ENCODE results near the gene SHISAL2B.

Gene SHISAL2B

GRCh38 chr5:64670277-64670676 is 20.0 kb upstream of the SHISAL2B start:
- H4K91ac ChIP-seq (ENCODE audit: low read depth, low read length) = no peak overlapping the region
- H4K12ac ChIP-seq (ENCODE audit: low read depth, low read length) = no peak overlapping the region
- H3K4me2 ChIP-seq (ENCODE audit: low read length) = no peak overlapping the region
- H3K14ac ChIP-seq (ENCODE audit: low read length) = no peak overlapping the region
- H3K4ac ChIP-seq (ENCODE audit: low read depth, low read length) = no peak overlapping the region
- no peak for DNase-seq
- no peaks in the 10 kb centered on the region for H3K79me2 ChIP-seq (ENCODE audit: control insufficient read depth, insufficient read depth, low read length, poor library complexity)
- H2BK5ac ChIP-seq (ENCODE audit: low read depth, low read length, poor library complexity) = no peak overlapping the region
- no peak overlapping the region for H2BK12ac ChIP-seq (ENCODE audit: low read length)
- H3K27ac ChIP-seq (ENCODE audit: low read depth, low read length) = no peak overlapping the region
- no peak overlapping the region for H2BK120ac ChIP-seq (ENCODE audit: insufficient read depth, low read length, poor library complexity)
- no peak overlapping the region for H4K8ac ChIP-seq (ENCODE audit: low read depth, low read length)
- H3K36me3 ChIP-seq (ENCODE audit: control insufficient read depth in 1 of 2, insufficient read depth in 2 of 2, low read length in 2 of 2) = no peaks in the 10 kb centered on the region
- no peak overlapping the region for H3K23ac ChIP-seq (ENCODE audit: low read length)
- no peaks in the 10 kb centered on the region for H3K79me1 ChIP-seq (ENCODE audit: low read length)
- no peaks in the 10 kb centered on the region for H3K9me3 ChIP-seq (ENCODE audit: insufficient read depth, low read depth, low read length)
- H3K9ac ChIP-seq (ENCODE audit: low read length) = no peak overlapping the region
- no peak overlapping the region for H3K4me3 ChIP-seq (ENCODE audit: low read depth, low read length)
- H3K27me3 ChIP-seq (ENCODE audit: insufficient read depth, low read length) = no peaks in the 10 kb centered on the region
- H3K4me1 ChIP-seq (ENCODE audit: control insufficient read depth in 1 of 2, insufficient read depth in 2 of 2, low read length in 2 of 2) = no peaks in the 10 kb centered on the region
- no peak overlapping the region for H2AK5ac ChIP-seq (ENCODE audit: low read length)
- WGBS (ENCODE audit: extremely low coverage, insufficient coverage, insufficient read length) = no CpG with 5 or more reads among the region's 1 CpG
- no peak overlapping the region for H2AFZ ChIP-seq (ENCODE audit: insufficient read depth, low read length, poor library complexity)
- H3K18ac ChIP-seq (ENCODE audit: low read length) = no peak overlapping the region

- Histone ChIP-seq H3K4ac (ENCODE audit: low read depth, low read length) (no peak overlapping the region), H3K79me2 (ENCODE audit: control insufficient read depth, insufficient read depth, low read length, poor library complexity) (no peaks in the 10 kb centered on the region), H3K18ac (ENCODE audit: low read length) (no peak overlapping the region), H4K8ac (ENCODE audit: low read depth, low read length) (no peak overlapping the region), H2AFZ (ENCODE audit: insufficient read depth, low read length, poor library complexity) (no peak overlapping the region), H3K4me2 (ENCODE audit: low read length) (no peak overlapping the region), H4K12ac (ENCODE audit: low read depth, low read length) (no peak overlapping the region), H3K4me3 (ENCODE audit: low read depth, low read length) (no peak overlapping the region), H3K23ac (ENCODE audit: low read length) (no peak overlapping the region), H2BK5ac (ENCODE audit: low read depth, low read length, poor library complexity) (no peak overlapping the region), H3K27me3 (ENCODE audit: insufficient read depth, low read length) (no peaks in the 10 kb centered on the region), H3K27ac (ENCODE audit: low read depth, low read length) (no peak overlapping the region), H3K36me3 (ENCODE audit: control insufficient read depth in 1 of 2, insufficient read depth in 2 of 2, low read length in 2 of 2) (no peaks in the 10 kb centered on the region), H2BK120ac (ENCODE audit: insufficient read depth, low read length, poor library complexity) (no peak overlapping the region), H3K4me1 (ENCODE audit: control insufficient read depth in 1 of 2, insufficient read depth in 2 of 2, low read length in 2 of 2) (no peaks in the 10 kb centered on the region), H4K91ac (ENCODE audit: low read depth, low read length) (no peak overlapping the region), H3K14ac (ENCODE audit: low read length) (no peak overlapping the region), H3K9ac (ENCODE audit: low read length) (no peak overlapping the region), H2BK12ac (ENCODE audit: low read length) (no peak overlapping the region), H3K9me3 (ENCODE audit: insufficient read depth, low read depth, low read length) (no peaks in the 10 kb centered on the region), H2AK5ac (ENCODE audit: low read length) (no peak overlapping the region), H3K79me1 (ENCODE audit: low read length) (no peaks in the 10 kb centered on the region)
- DNase-seq = no peak
- no CpG with 5 or more reads among the region's 3 CpGs for WGBS (ENCODE audit: extremely low coverage, insufficient coverage, insufficient read length)
These were observed 18.6 kb upstream of the SHISAL2B start for GRCh38 chr5:64671678-64672077.

- DNase-seq = no peak
- no peak overlapping the region for H2BK120ac ChIP-seq (ENCODE audit: insufficient read depth, low read length, poor library complexity)
- H2BK12ac ChIP-seq (ENCODE audit: low read length) = no peak overlapping the region
- no peak overlapping the region for H4K8ac ChIP-seq (ENCODE audit: low read depth, low read length)
- whole genome bisulfite sequencing (ENCODE audit: extremely low coverage, insufficient coverage, insufficient read length) = no CpG with 5 or more reads among the region's 5 CpGs
- no peaks in the 10 kb centered on the region for H3K36me3 ChIP-seq (ENCODE audit: control insufficient read depth in 1 of 2, insufficient read depth in 2 of 2, low read length in 2 of 2)
- no peaks in the 10 kb centered on the region for H3K79me2 ChIP-seq (ENCODE audit: control insufficient read depth, insufficient read depth, low read length, poor library complexity)
- no peak overlapping the region for H3K27ac ChIP-seq (ENCODE audit: low read depth, low read length)
- no peaks in the 10 kb centered on the region for H3K4me1 ChIP-seq (ENCODE audit: control insufficient read depth in 1 of 2, insufficient read depth in 2 of 2, low read length in 2 of 2)
- no peak overlapping the region for H2BK5ac ChIP-seq (ENCODE audit: low read depth, low read length, poor library complexity)
- H3K14ac ChIP-seq (ENCODE audit: low read length) = no peak overlapping the region
- H3K4me3 ChIP-seq (ENCODE audit: low read depth, low read length) = no peak overlapping the region
- no peaks in the 10 kb centered on the region for H3K9me3 ChIP-seq (ENCODE audit: insufficient read depth, low read depth, low read length)
- no peak overlapping the region for H3K18ac ChIP-seq (ENCODE audit: low read length)
- no peak overlapping the region for H3K4me2 ChIP-seq (ENCODE audit: low read length)
- H3K9ac ChIP-seq (ENCODE audit: low read length) = no peak overlapping the region
- no peaks in the 10 kb centered on the region for H3K27me3 ChIP-seq (ENCODE audit: insufficient read depth, low read length)
- no peak overlapping the region for H4K12ac ChIP-seq (ENCODE audit: low read depth, low read length)
- no peak overlapping the region for H2AK5ac ChIP-seq (ENCODE audit: low read length)
- no peak overlapping the region for H2AFZ ChIP-seq (ENCODE audit: insufficient read depth, low read length, poor library complexity)
- H3K23ac ChIP-seq (ENCODE audit: low read length) = no peak overlapping the region
- no peak overlapping the region for H4K91ac ChIP-seq (ENCODE audit: low read depth, low read length)
- no peak overlapping the region for H3K4ac ChIP-seq (ENCODE audit: low read depth, low read length)
- H3K79me1 ChIP-seq (ENCODE audit: low read length) = no peaks in the 10 kb centered on the region
These were observed 11.9 kb upstream of the SHISAL2B start for GRCh38 chr5:64678374-64678773.

GRCh38 chr5:64680289-64680688 is 10.0 kb upstream of the SHISAL2B start:
- no peak overlapping the region for H2BK5ac ChIP-seq (ENCODE audit: low read depth, low read length, poor library complexity)

More at GRCh38 chr5:64680289-64680688, 10.0 kb upstream of the SHISAL2B start:
- WGBS (ENCODE audit: extremely low coverage, insufficient coverage, insufficient read length) = no CpG with 5 or more reads among the region's 4 CpGs
- Histone ChIP-seq H3K27ac (ENCODE audit: low read depth, low read length) (no peak overlapping the region), H4K12ac (ENCODE audit: low read depth, low read length) (no peak overlapping the region), H3K79me2 (ENCODE audit: control insufficient read depth, insufficient read depth, low read length, poor library complexity) (no peaks in the 10 kb centered on the region), H2BK120ac (ENCODE audit: insufficient read depth, low read length, poor library complexity) (no peak overlapping the region), H4K8ac (ENCODE audit: low read depth, low read length) (no peak overlapping the region), H3K4ac (ENCODE audit: low read depth, low read length) (no peak overlapping the region), H3K27me3 (ENCODE audit: insufficient read depth, low read length) (no peaks in the 10 kb centered on the region), H3K4me1 (ENCODE audit: control insufficient read depth in 1 of 2, insufficient read depth in 2 of 2, low read length in 2 of 2) (no peaks in the 10 kb centered on the region), H3K9ac (ENCODE audit: low read length) (no peak overlapping the region), H3K4me2 (ENCODE audit: low read length) (no peak overlapping the region), H2BK12ac (ENCODE audit: low read length) (no peak overlapping the region), H3K14ac (ENCODE audit: low read length) (no peak overlapping the region), H3K36me3 (ENCODE audit: control insufficient read depth in 1 of 2, insufficient read depth in 2 of 2, low read length in 2 of 2) (no peaks in the 10 kb centered on the region), H2AFZ (ENCODE audit: insufficient read depth, low read length, poor library complexity) (no peak overlapping the region), H4K91ac (ENCODE audit: low read depth, low read length) (no peak overlapping the region), H3K4me3 (ENCODE audit: low read depth, low read length) (no peak overlapping the region), H3K9me3 (ENCODE audit: insufficient read depth, low read depth, low read length) (no peaks in the 10 kb centered on the region), H3K23ac (ENCODE audit: low read length) (no peak overlapping the region), H3K79me1 (ENCODE audit: low read length) (no peaks in the 10 kb centered on the region), H2AK5ac (ENCODE audit: low read length) (no peak overlapping the region), H3K18ac (ENCODE audit: low read length) (no peak overlapping the region)
- no peak for DNase-seq

All from trophoblast cell (in vitro differentiated cells and primary cell).